ENCODE results near the gene NTM.

The NTM gene

GRCh38 chr11:131659931-131660330, 289.5 kb downstream of the NTM start:
- no peak overlapping the region for H3K27ac ChIP-seq
- DNase-seq (ENCODE audit: low read depth, low spot score) = no peak

DNA sequence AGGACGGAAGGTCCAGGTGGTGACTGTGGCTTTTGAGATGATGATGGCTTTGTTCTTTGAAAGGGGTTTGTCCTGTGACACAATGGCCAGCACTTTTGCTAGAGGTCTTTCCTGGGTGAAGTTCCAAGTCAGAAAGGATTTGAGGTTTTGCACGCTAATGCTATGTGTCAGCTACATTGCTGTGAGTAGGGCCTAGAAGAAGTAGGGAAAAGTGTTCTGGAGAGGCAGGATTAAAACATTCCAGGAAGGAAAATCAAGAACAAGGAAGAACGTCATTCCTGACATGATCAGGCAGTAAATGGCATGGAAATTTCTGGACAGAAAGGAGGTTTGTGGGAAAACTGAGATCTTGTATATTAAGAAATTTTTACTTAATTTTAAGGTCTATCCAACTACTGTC, 290.7 kb downstream of the NTM start:
- no peak overlapping the region for H3K27ac ChIP-seq
- DNase-seq (ENCODE audit: low read depth, low spot score) = no peak

DNA sequence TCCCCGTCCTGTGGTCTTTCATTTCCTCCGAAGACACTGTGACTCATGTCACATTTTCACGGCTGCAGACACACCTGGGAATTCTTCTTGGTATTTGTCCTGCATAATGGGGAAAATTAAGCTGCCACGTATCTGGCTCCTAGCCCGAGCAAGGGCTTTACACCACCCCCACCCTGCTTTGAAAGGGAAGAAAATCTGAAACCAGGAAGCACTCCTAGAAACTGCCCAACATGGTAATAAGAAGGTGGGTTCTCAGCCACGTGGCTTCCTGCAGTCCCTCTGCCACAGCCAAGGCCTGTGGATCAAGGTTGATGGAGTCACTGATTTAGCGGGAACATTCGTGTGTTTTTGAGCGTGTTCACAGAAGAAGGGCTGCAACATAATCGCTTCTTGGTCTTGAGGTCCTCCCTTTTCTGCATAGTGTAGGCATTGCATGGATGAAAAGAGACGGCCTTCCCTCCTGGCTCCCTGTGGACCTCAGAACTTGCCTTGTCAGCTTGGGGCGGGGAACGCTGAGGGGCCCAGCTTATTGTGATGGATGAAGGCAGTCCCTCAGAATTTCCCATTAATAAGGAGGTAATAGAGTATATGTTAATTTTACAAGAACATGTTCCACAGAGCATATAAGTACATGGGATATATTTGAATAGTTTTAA, 292.0 kb downstream of the NTM start:
- no peak for DNase-seq (ENCODE audit: low read depth, low spot score)
- H3K27ac ChIP-seq = no peak overlapping the region

- no peak overlapping the region for H3K27ac ChIP-seq
- DNase-seq (ENCODE audit: low read depth, low spot score) = no peak
Measured at GRCh38 chr11:131662993-131663392, 292.6 kb downstream of the NTM start.

DNA sequence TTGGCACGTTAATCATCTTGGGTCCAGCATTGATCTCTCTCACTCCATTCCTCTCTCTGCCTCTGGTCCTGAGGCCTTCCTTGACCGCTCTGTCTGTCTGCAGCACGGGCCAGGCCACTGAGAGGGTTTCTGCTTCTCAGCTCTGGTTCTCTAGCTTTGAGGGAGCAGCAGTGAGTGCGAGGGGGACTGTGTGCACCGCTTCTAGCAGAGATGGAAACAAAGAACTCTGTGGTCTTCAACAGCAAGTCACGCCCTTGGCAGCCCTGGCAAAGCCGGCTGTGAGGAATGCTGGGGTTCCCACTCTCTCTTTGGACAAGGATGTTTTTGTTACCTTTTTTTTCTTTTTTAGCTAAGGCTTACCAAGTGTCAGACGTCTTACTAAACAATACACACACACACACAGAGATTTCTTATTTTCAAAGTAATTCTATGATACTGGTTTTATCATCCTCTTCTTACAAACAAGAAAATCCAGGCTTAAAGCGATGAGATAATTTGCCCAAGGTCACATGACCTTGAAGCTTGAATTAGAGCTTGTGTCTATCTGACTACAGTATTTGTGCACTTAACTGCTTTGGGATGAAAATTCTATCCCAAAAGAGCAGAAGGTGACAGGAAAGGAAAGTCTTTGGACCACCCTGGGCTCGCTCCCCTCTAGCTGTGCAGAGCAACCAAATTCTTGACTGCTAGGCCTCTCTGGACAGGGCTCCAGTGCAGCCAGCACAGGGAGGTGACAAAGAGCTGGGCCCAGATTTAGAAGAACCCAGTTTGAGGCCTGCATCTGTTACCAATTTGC, 293.2 kb downstream of the NTM start:
- no peak for DNase-seq (ENCODE audit: low read depth, low spot score)
- H3K27ac ChIP-seq = no peak overlapping the region

GRCh38 chr11:131664293-131664692, 293.9 kb downstream of the NTM start:
- no peak overlapping the region for H3K27ac ChIP-seq
- no peak for DNase-seq (ENCODE audit: low read depth, low spot score)

DNA sequence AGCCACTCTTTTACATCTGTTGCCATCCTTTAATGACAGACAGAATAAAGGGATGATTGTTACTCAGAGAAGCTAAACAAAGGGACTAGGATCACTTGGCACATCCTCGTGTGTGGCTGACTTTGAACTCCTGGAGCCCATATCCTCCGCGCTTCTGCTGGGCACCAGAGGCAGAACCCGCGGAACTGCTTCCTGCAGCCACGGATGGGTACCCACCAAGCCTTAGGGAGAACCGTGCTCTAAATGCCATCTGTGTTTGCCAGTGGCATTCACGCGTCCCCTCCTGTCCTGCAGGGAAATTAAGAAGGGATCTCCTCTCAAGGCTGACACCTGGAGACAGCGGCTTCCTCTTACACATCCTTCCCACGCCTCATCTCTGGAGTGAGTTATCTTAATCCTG, 294.4 kb downstream of the NTM start:
- no peak for DNase-seq (ENCODE audit: low read depth, low spot score)
- H3K27ac ChIP-seq = no peak overlapping the region

DNA sequence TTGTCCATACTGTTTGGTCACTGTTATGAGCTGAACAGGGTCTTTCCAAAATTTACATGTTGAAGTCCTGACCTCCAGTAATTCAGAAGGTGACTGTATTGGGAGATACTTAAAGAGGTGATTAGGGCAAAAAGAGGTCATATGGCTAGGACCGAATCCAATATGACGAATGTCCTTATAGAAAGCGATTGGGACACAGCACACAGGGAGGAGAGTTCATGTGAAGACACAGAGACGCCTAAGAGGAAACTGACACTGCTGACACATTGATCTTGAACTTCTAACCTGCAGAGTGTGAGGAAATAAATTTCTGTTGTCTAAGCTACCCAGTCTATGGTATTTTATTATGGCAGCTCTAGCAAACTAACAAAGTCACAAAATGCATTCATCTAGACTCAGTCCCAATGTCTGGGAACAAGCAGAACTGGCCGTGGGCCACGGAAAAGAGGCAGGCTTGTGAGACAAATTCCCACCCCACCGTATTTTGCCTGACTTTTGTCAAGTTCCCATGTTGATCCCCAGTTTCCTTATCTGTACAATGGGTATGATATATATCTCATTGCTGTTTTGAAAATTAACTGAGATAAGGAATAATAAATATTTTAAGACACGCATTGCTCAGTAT, 295.0 kb downstream of the NTM start:
- no peak for DNase-seq (ENCODE audit: low read depth, low spot score)
- no peak overlapping the region for H3K27ac ChIP-seq

GRCh38 chr11:131666006-131666405, 295.6 kb downstream of the NTM start:
- no peak for DNase-seq (ENCODE audit: low read depth, low spot score)
- no peak overlapping the region for H3K27ac ChIP-seq

DNA sequence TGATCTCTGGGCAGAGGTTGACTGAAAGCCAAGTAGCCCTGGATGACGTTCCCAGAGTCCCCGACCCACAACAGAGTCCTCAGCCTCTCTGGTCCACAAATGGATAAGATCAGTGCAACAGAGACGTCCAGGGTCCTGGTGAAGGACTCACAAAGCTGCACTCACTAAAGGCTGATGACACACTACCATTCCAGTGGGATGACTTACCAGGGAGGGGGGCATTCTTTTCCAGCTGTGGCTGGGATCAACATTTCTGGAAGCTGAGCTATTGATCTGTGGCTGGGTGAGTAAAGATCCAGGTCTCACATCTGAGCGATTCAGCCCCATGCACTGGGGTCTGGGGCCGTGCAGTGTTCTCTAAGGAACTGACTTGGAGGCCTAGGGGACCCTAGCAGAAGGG, 296.2 kb downstream of the NTM start:
- no peak overlapping the region for H3K27ac ChIP-seq
- no peak for DNase-seq (ENCODE audit: low read depth, low spot score)

DNA sequence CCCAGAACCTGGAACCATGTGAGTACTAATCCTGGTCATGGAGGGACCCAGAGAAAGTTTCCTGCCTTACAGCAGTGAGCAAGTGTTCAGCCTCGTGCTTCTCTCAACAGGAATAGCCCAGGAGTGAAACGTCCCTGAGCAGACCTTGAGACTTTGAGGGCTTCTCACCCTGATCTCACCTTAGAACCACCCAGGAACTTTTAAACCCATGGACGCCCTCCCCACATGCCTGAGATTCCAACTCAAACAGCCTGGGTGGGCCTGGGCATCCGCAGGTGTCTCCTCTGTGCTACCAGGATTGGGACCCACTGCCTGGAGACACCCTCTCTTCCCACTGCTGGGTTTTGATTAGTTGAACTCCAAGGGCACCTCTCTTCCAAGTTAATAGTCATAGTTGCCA, 297.2 kb downstream of the NTM start:
- DNase-seq (ENCODE audit: low read depth, low spot score) = no peak
- H3K27ac ChIP-seq = no peak overlapping the region

DNA sequence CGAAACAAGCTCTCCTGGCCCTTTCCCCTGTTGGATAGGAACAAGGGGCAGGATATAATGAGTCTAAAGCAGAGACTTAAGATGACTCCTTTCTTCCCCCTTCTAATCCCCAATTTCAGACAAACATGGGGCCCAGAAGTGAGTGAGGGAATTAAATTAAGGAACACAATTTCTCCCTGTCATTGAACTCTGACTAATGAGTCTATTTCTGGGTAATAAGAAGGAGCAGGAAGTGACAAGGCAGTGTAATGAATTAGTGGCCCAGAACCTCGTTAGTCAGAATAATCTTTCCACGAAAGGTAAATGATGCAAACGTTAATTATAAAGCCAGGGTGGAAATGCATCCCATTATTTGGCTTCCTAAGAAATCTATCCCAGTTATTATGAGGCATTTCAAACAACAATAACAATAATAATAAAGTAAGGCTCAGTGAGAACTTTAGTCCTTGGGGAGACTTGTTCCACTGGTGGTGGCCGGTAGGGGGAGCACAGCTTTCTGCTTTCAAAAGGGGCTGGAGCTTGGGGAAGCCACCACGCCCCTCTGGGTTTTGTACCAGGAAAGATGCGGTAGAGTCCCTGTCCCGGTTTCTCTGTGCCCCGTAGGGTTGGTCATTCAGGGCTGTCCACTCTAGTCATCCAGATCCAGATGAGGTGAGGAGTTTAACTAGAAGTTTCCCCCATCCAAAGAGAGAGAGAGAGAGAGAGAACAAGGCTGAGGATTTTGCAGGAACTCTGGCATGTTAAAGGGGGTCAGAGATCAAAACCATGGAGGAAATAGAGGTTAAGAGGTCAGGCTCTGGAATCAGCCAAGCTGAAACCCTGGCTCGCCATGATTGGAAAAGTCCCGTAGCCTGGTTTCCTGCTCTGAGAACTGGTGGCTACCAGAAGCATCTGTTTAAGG, 298.3 kb downstream of the NTM start:
- DNase-seq (ENCODE audit: low read depth, low spot score) = no peak

GRCh38 chr11:131669401-131669780, 299.0 kb downstream of the NTM start:
- DNase-seq (ENCODE audit: low read depth, low spot score) = no peak
- H3K27ac ChIP-seq = no peak overlapping the region

More for the DNA sequence above, 298.3 kb downstream of the NTM start:
- H3K27ac ChIP-seq = no peak overlapping the region

DNA sequence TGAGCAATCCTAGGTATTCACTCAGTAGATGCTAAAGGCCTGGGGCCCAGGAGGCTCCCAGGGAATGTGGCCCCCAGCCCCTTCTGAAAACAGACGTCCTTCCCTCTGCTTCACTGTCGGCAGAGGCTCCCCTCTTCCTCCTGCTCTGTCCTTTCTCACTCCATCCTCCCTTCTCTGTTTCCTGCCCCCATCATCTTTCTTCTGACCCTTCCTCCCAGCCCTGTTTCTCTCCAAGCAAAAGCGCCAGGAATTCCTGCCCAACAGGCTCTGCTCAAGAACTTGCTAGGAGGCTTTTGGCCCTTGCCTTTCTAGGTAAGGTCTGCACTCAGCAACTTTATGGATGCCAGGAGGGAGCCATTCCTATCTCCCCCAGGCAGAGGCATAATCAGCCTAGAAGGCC, 300.5 kb downstream of the NTM start:
- no peak for DNase-seq (ENCODE audit: low read depth, low spot score)

GRCh38 chr11:131671320-131671719, 300.9 kb downstream of the NTM start:
- H3K27ac ChIP-seq = no peak overlapping the region
- no peak for DNase-seq (ENCODE audit: low read depth, low spot score)

More for the DNA sequence above, 300.5 kb downstream of the NTM start:
- no peak overlapping the region for H3K27ac ChIP-seq

DNA sequence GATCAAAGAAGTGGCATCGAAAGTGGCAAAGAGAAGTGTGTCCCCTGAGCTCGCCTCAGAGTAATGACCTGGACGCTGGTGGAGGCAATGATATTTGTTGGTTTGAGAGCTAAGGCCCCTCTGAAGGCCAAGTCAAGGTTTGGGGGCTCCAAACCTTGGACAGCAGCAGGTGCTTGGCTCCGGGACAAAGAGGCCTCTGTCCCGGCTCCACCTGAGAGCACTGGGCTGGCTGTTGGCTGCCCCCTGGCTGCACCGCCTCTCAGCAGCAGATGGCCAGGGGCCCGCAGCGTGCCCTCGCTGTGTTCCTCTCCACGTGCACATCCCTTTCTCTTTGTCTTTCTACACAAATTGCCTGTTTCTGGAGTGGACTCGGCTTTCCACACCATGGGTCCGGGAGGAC, 301.3 kb downstream of the NTM start:
- H3K27ac ChIP-seq = no peak overlapping the region
- DNase-seq (ENCODE audit: low read depth, low spot score) = no peak

- no peak overlapping the region for H3K27ac ChIP-seq
- DNase-seq (ENCODE audit: low read depth, low spot score) = no peak
Measured at GRCh38 chr11:131672191-131672590, 301.8 kb downstream of the NTM start.

DNA sequence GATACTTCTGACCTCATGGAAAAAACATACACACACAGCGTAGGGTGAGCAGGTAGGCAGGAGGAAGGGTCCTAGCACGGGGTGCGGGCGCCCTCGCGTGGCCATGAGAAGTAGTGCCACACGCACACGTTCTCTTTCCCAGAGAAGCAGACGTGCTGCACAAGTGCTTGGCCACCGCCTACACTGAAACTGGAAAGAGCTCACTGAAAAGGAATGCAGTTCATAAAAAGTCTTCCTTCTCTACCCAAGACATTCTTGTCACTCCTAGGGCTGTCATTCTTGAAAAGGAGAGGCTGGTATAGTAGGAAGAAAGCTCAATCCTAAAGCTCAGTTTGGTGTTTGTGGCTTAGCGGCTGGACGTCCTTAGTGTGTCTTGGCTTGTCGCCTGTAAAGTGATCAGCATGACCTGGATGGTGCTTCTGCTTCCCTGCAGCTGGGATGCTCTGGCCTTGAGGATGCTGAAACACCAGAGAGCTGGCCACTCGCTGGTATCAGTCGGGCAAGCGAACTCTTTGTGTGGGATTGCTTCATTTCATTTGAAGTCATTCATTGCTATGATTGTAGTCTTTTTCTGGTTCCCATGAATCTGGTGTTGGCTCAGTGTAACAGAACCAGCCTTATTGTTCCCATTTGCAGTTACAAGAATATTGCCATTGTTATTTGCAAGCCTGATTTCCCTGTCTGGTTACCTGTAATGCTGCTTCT, 303.8 kb downstream of the NTM start:
- peak; percentile 59 for DNase-seq (ENCODE audit: low read depth, low spot score)
- H3K27ac ChIP-seq = no peak overlapping the region

DNA sequence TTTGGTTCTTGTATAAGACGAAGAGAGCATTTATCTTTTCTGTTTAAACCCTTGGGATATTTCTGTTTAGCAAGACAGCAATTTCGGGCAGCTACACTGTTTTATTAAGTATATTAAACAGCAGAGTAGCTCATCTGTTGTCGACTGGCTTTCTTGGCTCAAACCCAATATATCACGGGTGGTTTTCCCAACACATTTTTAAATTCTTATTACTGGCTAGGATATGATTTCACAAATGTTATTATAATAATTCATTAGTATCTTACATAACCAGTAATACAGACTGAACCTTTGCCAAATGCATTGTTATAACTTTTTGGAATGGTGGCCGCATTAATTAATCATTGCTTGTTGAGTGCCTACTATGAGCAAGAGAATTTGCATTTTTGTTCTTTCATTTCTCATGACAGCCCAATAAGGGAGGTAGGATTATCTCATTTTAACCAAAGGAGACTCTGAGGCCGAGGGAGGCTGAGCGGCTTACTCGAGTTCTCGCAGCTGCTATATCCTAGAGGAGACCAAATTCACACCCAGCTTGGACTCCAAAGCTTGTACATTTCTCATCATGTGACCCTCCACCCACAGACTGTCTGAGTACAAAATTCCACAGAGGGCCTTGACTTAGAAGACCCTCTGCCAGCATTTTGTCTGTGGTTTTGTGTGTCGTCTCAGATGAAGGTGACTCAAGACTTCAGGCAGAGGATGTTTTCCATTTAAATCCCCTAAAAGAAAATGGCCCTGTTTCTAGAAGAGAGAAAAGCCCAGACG, 304.9 kb downstream of the NTM start:
- no peak overlapping the region for H3K27ac ChIP-seq

More for the DNA sequence above, 304.9 kb downstream of the NTM start:
- no peak for DNase-seq (ENCODE audit: low read depth, low spot score)
